Upper lobe of left lung (tissue), 4 donors: ENCODE data around the gene ALDH8A1.

Source experiments
- CTCF ChIP-seq, 6 experiments: fragments of 450-650 bp in 4 of 6; fragments of 200-600 bp in 2 of 6; sonication (generic) in 2 of 6; IDR thresholded peaks; one replicate each; pipeline ENCODE4 v1.5.1; 2016 to 2019; ENCODE audit warnings: antibody characterized with exemption in 6 of 6
- POLR2A ChIP-seq, 4 donors: fragments of 450-650 bp; IDR thresholded peaks; one replicate each; pipeline ENCODE4 v1.5.1; 2016 to 2017; ENCODE audit warnings: antibody characterized with exemption in 4 of 4, mild to moderate bottlenecking in 2 of 4

- peak; percentile 56 to 91 (median 86) for TF ChIP-seq CTCF (IDR thresholded peaks at IDR 0.05)
- TF ChIP-seq POLR2A (IDR thresholded peaks at IDR 0.05): no peak
Measured at GRCh38 chr6:134882426-134883038, 67.4 kb downstream of the ALDH8A1 start.
